LoVo (cell line): ENCODE measurements around the gene SVOPL.
"Not testable (repeated sequence)": the region's sequence is repeated elsewhere in the genome, so short reads cannot be mapped to it uniquely, and the experiment has no call there.

Experiments used
- DNase-seq: peaks from one replicate; pipeline ENCODE4 v3.0.0-alpha.2; 2016; ENCODE audit warnings: low spot score

SVOPL gene

DNA sequence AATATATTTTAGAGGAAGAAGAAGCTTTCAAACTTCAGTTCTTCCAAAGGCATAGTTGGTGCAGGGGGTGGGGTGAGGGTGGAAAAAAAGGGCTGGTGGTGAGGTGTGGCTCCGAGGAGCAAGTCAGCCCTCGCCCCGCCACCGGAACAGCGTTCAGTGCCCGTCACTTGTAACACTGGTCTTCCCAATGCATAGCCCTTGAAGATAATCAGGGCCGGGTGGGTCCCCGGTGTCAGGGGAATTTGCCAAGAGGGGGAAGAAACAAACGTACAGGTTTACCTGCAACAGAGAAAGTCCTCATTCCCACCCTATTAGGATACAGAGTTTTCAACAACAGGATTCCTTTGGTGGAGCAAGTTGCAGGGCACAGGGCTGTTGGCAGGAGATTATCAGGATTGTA, 1.5 kb downstream of the SVOPL start:
- no peak for DNase-seq

DNA sequence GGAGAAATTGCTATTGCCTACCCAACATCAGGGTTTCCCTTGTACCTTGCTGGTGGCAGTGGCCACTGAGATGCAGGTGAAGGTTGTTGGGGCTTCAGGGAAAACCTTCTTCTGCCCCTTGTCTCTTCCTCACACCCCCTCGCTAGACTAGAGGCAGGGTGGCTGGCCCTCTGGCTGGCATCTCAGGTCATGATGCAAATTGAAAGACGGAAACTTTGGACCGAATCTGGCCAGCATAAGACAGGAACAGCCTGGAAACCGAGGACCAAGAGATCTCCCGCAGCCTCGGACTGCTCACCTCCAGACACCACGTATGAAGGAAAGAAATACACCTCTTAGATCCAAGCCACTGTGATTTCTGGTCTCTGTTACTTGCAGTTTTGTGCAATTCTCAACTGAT, 2.9 kb downstream of the SVOPL start:
- no peak for DNase-seq

DNA sequence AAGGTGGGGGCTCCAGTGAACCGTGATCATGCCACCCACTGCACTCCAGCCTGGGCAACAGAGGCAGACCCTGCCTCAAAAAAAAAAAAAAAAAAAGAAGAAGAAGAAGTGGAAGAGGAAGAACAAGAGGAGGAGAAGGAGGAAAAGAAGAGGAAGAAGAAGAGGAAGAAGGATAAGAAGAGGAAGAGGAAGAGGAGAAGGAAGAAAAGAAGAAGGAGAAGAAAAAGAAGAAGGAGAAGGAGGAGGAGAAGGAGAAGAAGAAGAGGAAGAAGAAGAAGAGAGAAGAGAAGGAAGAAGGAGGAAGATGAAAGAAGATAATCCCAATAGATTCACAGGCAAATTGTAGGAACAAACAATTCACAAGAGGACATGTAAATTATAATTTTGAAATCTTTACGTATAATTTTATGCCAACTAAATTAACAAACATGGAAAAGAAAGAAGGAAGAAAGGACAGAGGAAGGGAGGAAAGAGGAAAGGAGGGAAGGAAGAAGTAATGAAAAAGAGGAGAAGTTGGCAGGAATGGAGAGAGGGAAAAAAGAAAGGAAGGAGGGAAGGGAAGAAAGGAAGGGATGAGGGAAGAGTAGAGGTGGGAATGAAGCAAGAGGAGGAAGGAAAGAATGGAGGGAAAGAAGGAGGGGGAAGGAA, 3.5 kb downstream of the SVOPL start:
- DNase-seq, result no peak

- DNase-seq, result not testable (repeated sequence)
Observed at GRCh38 chr7:138695776-138696175, 5.4 kb downstream of the SVOPL start.

- no peak for DNase-seq
Observed at GRCh38 chr7:138695106-138695505, 6.1 kb downstream of the SVOPL start.

- DNase-seq, result no peak
Observed at GRCh38 chr7:138691178-138691577, 10.0 kb downstream of the SVOPL start.

GRCh38 chr7:138690495-138690894, 10.7 kb downstream of the SVOPL start:
- DNase-seq, result no peak

- DNase-seq, result not testable (repeated sequence)
Observed at GRCh38 chr7:138688037-138688436, 13.1 kb downstream of the SVOPL start.

DNA sequence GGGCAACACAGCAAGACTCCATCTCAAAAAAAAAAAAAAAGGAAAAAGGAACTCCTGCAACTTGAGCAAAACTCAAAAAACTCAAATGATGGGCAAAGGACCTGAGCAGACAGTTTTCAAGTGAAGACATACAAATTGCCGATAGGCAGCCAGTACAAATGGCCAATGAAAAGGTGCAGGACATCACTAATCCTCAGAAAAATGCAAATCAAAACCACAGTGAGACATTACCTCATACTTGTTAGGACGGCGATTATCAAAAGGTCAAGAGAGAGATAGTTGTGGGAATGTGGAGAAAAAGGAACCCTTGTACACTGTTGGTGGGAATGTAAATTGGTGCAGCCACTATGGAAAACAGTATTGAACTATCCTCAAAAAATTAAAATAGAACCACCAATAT, 16.8 kb downstream of the SVOPL start:
- DNase-seq, result no peak

DNA sequence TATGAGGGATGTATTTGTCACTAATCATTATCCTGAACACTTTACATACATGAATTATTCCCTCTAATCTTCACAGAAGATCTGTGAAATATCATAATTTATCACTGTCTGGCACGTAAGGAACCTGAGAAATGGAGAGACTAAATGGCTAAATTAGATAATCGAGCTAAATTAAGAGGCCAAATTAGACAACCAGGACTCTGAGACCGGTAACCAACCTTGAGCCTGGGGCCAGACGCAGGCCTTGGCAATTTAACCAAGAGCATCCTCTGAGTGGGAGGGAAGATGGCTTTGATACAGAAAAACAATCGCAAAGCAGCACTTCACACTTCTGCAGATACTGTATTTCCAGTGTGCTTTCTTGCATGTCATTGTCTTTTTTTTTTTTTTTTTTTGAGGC, 21.4 kb downstream of the SVOPL start:
- DNase-seq, result no peak

- DNase-seq, result no peak
Observed at GRCh38 chr7:138670594-138670993, 30.6 kb downstream of the SVOPL start.

DNA sequence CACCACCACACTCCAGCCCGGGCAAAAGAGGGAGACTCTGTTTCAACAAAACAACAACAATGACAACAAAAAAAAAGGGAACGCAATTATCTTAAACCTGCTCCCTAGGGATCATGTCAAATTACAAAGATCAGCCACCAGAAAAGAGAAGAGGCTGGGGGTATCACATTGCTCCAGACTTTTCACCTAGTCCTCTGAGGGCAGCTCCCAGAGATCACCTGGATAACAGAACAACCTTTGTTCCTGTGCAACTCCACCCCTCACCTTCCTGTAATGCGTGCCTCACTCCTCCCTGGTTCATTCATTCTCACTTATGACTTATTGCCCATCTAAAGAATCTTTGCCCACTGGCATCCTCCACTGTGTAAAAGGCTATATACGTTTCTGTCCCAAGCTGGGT, 31.8 kb downstream of the SVOPL start:
- peak; percentile 24 for DNase-seq

DNA sequence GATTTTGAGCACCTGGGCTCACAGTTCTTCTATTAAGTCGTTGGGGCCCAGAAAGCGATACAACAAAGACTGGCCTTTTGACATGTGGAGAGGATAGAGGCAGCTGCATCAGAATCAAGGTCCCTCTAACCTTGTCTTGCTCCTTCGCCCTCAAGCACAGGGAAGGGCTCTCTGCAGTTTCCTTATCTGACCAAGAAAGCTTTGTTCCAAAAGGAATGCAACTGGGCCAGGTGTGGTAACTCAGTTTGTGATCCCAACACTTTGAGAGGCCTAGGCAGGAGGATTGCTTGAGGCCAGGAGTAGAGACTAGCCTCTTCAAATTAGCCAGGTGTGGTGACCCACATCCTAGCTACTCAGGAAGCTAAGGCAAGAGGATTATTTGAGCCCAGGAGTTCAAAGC, 32.2 kb downstream of the SVOPL start:
- no peak for DNase-seq

GRCh38 chr7:138668229-138668596, 32.9 kb downstream of the SVOPL start:
- no peak for DNase-seq

DNA sequence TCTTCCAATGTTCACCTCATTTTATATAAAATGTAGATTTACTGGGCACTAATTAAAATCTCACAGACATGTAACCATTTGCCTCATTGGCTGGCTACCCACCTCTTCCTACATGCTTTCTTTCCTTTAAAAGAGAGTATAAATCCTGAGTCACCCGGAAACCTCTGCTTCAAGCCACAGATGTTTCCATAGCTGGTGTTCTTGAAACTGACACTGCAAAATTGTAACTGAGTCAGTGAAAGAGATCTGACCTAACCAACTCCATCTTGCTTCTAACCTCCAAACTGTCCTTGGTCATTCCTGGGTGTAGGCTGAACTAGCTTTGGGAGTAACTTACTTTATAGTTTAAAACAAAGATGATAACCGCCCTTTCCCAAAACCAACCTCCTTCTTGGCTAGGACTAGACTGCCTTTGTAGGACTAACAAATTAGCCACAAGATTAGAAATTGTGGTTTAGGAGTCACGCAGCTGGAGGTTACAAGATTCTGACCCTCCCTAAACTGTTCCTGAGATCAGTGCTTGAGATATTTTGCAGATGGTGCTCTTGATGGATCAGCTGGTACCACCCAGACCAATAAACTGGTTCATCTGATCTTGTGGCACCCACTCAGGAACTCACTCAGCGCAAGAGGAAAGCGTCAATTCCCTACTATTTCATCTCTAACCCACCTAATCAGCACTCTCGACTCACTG, 33.5 kb downstream of the SVOPL start:
- no peak for DNase-seq

GRCh38 chr7:138666385-138666784, 34.8 kb downstream of the SVOPL start:
- no peak for DNase-seq

- DNase-seq, result no peak
Observed at GRCh38 chr7:138665669-138666140, 35.5 kb downstream of the SVOPL start.

DNA sequence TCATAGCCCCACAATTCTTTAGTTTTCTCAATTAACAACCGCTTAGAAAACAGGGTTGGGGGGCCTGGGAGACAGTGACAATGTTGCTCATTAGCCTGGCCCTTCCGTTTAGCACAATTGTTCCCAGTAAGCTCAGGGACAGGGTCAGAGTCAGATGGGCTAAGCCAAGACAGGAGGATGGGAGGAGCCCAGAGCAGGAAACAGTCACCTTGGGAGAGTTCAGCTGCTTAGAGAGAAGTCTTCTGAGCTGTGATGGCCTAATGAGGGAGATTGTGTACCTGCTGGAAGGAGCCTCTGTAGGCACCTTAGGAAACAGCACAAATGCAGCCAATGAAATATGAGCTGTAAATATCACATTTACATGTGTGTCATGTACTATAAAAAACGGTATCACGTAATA, 35.9 kb downstream of the SVOPL start:
- DNase-seq, result no peak

GRCh38 chr7:138663725-138664710, 37.1 kb downstream of the SVOPL start:
- no peak for DNase-seq

DNA sequence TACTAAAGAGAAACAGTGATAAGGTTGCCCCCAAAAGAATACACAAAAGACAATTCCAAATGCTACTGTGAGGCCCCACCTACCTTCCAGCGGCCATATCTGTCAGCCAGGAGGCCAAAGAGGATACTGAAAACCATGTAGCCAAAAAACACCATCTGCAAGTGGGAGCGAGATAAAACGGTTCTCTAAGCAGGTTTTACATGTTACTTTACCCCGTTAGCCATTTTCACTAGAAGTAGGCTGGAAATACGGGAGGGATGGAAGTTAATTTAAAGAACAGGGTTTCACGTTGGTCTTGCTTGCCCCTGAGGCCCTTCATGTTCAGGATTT, 38.2 kb downstream of the SVOPL start:
- no peak for DNase-seq

GRCh38 chr7:138662076-138662990, 38.8 kb downstream of the SVOPL start:
- DNase-seq, result no peak
